Measurements from ENCODE around the gene RAD51B.
"Not testable (repeated sequence)": the region's sequence is repeated elsewhere in the genome, so short reads cannot be mapped to it uniquely, and the experiment has no call there.

Gene RAD51B

DNA sequence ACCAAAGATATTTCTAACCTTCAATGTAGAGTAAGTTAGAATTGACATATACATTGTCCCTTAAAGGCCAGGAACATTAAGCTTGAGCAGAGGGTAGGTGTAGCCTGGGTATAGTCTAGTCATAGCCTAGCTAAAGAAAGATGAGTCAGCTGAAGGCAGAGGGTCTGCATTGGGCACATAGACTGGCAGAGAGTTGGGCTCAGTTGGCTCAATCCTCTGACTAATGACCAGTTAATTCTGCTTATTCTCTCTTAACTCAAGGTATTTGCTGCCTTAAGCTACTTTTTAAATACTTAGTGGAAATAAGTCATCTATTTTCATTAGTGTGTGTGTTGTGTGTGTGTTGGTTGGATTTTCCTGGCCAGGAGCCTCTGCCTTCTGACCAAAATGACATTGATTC, 467.1 kb downstream of the RAD51B start:
- DNase-seq (ENCODE audit: low read depth in 1 of 2, low spot score in 1 of 2), result no peak

DNA sequence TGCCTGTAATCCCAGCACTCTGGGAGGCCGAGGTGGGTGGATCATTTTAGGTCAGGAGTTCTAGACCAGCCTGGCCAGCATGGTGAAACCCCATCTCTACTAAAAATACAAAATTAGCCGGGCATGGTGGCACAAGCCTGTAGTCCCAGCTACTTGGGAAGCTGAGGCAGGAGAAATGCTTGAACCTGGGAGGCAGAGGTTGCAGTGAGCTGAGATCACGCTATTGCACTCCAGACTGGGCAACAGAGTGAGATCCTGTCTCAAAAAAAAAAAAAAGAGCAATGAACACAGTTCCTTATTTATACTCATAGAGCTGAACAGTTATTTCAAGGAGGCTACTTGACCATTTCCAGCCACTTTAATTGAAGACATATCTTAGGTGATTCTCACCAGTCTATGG, 469.9 kb downstream of the RAD51B start:
- DNase-seq (ENCODE audit: low read depth in 1 of 2, low spot score in 1 of 2), result not testable (repeated sequence)

GRCh38 chr14:68291820-68292219, 472.2 kb downstream of the RAD51B start:
- DNase-seq (ENCODE audit: low read depth in 1 of 2, low spot score in 1 of 2), result no peak

DNA sequence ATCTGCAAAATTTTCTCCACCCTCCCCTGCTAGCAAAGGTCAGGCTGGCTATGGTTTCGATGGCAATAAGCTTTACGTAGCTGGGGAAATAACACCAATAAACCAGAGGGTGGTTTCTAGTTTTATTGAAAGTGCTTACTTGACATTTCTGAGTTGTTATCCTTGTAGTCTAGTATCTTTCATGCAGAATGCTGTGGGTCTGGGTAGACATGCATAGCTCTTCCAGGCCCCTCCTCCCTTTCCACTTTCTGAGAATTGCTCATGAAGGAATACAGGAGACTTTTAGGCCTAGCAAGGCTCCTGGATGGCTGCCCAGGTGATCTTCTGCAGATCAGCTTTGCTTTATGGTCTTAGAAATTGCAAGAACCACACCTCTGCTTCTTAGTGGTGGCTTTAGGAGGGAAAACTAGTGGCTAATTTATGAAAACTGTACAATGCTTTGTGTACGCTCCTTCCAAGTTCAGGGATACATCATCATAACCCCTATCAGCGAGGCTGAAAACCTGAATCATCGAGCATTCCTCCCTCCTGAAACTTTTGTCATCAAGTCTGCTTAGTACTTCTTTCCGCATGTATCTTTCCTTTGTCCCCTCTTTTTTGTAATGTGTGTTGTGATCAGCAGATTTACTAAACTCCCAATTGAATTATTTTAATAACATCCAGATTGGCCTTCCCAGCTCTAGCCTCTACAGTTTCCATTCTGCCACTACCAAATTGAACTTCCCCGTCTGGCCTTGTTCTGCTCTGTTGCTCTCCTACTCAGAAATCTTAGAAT, 473.0 kb downstream of the RAD51B start:
- DNase-seq (ENCODE audit: low read depth in 1 of 2, low spot score in 1 of 2), result no peak

DNA sequence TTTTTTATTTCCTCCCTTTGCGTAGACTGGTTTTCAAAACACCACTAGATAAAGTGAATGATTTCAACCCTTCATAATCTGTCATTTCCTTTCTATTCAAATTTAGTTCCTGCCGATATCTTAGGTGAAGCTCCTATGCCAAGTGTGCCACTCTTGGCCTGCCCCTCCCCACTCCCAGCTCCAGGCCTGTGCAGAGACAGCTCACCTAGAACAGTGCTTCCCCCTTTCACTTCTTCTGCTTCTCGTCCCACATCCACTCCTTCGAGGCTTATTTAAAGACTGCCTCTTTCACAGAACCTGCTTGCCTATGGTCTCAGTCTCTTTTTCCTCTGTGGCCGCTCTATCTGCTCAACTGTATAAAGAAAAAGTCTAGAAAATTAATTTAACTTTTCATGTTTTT, 473.8 kb downstream of the RAD51B start:
- DNase-seq (ENCODE audit: low read depth in 1 of 2, low spot score in 1 of 2), result no peak

DNA sequence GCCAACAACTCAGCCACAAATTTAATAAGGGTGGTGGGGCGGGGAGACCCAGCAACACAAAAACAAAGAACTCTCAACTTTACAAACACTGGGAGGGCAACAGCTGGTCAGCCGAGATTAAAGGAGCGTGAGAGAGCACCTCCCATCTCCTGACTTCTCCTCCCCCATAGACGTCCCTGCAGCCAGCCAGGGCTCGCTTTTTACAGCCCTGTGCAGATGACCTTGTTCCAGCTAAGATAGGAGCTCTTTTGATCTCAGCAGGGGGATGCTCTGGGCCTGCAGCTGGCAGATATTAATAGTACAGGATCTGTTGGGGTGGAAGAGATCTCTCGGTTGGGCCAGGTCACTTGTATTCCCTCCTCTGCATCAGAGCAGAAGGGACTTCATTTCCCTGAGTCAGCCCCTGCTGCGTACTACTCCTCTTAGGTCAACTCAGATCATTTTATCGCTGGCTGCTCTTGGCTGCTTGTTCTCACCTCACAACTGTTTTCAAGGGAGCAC, 475.8 kb downstream of the RAD51B start:
- DNase-seq (ENCODE audit: low read depth in 1 of 2, low spot score in 1 of 2), result no peak

- no peak for DNase-seq (ENCODE audit: low read depth in 1 of 2, low spot score in 1 of 2)
Measured at GRCh38 chr14:68297039-68297438, 477.5 kb downstream of the RAD51B start.

- no peak for DNase-seq (ENCODE audit: low read depth in 1 of 2, low spot score in 1 of 2)
Measured at GRCh38 chr14:68297876-68298468, 478.4 kb downstream of the RAD51B start.

DNA sequence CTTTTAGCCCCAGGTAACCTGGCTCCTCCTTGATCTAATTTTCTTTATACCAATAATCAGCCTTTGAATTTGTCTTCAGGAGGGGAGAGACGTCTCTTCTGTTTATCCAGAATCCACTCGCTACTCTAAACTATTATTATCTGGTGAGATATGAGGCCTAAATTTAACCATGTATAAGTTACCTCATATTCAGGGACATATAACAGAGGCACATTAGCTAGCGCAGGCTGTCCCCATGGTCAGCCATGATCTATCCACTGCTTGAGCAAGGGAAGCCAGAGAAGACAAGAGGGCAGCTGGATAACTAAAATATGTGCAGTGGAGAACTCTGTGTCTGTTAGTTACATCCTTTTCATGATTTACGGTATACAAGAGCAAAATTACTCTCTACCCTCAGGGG, 481.0 kb downstream of the RAD51B start:
- no peak for DNase-seq (ENCODE audit: low read depth in 1 of 2, low spot score in 1 of 2)

DNA sequence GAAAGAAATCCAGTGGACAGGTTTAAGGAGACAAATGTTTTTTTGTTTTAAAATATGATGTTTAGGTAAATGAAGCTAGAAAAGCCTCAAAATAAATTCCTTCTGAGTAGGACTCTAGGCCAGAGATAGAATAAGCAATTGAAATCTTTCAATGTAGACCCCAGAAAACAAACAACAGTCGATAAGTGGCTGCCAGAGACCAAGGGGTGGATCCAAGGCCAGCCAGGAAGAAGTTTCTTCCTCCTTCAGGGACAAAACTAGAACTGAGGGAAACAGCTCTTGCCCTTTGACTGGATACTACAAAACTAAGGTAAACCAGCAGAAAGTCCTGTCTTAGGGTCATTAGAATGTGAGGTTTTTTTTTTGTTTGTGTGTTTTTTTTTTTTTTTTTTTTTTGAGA, 481.6 kb downstream of the RAD51B start:
- DNase-seq (ENCODE audit: low read depth in 1 of 2, low spot score in 1 of 2), result no peak

DNA sequence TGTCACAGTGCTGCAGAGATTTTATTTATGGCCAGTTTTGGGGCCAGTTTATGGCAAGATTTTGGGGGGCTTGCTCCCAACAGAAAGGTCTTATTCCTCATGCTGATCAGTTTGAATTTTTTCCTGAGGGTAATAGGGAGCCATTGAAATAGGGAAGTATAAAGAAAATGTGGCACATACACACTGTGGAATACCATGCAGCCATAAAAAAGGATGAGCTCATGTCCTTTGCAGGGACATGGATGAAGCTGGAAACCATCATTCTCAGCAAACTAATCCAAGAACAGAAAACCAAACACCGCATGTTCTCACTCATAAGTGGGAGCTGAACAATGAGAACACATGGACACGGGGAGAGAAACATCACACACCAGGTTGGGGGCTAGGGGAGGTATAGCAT, 483.4 kb downstream of the RAD51B start:
- DNase-seq (ENCODE audit: low read depth in 1 of 2, low spot score in 1 of 2), result not testable (repeated sequence)

- no peak for DNase-seq (ENCODE audit: low read depth in 1 of 2, low spot score in 1 of 2)
Measured at GRCh38 chr14:68305738-68306137, 486.2 kb downstream of the RAD51B start.

GRCh38 chr14:68306265-68306933, 486.8 kb downstream of the RAD51B start:
- DNase-seq (ENCODE audit: low read depth in 1 of 2, low spot score in 1 of 2), result no peak

DNA sequence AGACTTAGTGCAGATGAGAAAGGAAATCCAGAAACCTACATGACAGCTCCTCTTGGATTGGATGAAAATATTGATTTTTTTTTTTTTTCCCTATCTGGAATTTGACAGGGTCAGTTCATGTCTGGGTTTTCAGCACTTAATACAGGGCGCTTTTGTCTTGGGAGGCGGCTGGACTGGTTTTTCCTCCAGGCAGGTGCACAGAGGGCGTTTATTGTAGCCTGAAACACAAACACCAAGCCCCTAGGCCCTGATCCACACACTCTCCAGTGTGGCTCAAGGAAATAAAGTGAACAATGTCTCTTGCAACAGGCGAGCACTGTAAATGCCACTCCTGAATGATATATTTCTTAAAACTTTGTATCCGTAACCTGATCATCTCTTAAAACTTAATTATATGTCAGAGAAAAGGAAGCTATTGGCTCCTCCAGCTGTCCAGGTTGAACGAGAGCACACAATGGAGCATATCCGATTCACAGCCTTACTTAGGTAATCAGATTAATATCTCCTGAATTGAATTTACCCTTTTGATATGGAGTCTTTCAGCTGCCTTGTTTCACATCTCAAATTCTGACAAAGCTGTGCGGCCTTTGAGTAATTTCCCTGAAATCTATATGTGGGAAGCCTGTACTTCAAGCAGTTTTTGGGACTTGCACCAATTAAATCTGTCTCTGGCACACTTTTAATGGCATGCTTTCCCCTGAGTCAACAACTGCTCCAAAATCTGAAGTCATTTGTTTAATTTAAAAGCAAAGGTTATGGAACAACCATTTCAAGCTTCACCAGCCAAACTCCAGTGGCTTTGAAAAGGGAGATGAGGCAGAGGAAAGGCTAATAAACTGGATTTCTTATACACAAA, 487.6 kb downstream of the RAD51B start:
- DNase-seq (ENCODE audit: low read depth in 1 of 2, low spot score in 1 of 2), result no peak

DNA sequence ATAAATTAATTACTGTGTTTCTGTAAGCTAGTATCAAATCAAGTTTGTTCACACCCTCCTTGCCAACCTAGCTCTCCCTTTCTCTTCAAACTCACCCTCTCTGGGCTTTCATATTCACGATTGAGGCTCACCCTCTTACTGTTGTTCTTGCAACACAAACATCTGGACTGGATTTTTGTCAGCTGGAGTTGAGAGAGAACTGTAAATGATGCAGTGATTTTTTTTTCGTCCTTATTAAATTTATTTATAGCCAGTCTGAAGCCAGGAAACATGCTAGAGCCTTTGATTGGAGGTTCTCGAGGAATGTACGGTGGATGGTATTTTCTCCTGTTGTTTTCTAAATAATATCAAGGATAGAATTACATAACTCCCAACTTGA, 488.2 kb downstream of the RAD51B start:
- no peak for DNase-seq (ENCODE audit: low read depth in 1 of 2, low spot score in 1 of 2)

- no peak for DNase-seq (ENCODE audit: low read depth in 1 of 2, low spot score in 1 of 2)
Measured at GRCh38 chr14:68308726-68309520, 489.3 kb downstream of the RAD51B start.

GRCh38 chr14:68309616-68310015, 490.0 kb downstream of the RAD51B start:
- DNase-seq (ENCODE audit: low read depth in 1 of 2, low spot score in 1 of 2), result no peak

DNA sequence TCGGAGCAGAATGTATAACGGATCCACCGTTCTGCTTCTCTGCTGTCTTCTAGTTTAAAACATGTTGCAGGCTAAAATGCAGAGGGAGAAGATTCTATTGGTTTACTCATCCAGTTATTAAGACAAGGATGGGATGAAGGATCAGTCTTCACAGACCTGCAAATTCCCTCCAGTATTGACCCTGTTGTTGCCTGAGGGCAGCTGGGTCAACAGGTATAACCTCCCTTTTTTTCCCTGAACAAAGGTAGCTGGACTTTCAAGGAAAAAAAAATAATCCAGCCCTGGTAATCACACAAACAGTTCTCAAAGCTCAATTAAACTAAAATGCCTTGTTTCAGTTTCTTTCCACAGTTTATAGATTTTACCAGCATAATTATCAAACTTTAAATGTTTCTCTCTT, 492.7 kb downstream of the RAD51B start:
- no peak for DNase-seq (ENCODE audit: low read depth in 1 of 2, low spot score in 1 of 2)

- DNase-seq (ENCODE audit: low read depth in 1 of 2, low spot score in 1 of 2), result peak in 1 of 2 donors; percentile 10
Measured at GRCh38 chr14:68312884-68313610, 493.5 kb downstream of the RAD51B start.

- DNase-seq (ENCODE audit: low read depth in 1 of 2, low spot score in 1 of 2), result no peak
Measured at GRCh38 chr14:68314642-68315041, 495.1 kb downstream of the RAD51B start.
